ENCODE measurements around the gene C1orf87.
"Not testable (repeated sequence)": the region's sequence is repeated elsewhere in the genome, so short reads cannot be mapped to it uniquely, and the experiment has no call there.

C1orf87 gene

DNA sequence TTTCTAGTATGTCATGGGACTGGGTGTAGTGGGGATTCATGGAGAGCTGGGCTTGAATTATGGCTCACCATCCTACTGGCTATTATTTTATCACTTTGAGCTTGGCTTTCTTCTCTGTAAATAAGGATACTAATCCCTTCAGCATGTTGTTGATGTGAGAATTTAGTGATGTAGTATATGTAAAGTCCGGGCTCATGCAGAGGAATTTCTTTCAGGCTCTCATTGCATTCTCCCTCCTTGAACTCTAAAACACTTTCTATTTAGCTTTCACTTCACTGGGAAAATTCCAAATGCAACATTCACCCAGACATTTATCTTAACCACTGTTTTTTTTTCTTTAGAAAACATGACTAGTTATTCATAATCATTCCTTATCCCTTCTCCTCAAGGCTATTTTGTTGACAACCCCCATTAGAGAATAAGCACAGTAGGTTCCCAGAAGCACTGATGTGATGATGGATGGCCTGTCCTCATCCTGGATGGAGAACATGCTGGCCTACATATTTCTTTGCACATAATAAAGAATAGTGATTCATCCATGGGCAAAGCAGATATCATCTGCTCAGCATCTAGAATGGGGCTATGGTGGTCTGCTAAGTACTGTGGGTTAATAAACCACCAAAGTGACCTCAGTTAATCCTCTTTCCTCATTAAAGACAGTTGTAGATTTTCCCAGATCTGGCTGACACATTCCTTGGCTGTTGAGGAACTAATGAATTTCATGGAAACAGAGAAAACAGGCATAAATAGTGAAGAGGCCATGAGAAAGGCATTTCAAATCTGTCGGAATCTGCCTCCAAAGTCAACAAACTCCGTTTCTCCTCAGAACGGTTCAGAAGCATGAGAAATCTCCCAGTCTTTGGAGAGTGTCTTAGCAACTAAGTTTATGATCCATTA, 79.0 kb downstream of the C1orf87 start:
- DNase-seq (ENCODE audit: low spot score) = no peak

DNA sequence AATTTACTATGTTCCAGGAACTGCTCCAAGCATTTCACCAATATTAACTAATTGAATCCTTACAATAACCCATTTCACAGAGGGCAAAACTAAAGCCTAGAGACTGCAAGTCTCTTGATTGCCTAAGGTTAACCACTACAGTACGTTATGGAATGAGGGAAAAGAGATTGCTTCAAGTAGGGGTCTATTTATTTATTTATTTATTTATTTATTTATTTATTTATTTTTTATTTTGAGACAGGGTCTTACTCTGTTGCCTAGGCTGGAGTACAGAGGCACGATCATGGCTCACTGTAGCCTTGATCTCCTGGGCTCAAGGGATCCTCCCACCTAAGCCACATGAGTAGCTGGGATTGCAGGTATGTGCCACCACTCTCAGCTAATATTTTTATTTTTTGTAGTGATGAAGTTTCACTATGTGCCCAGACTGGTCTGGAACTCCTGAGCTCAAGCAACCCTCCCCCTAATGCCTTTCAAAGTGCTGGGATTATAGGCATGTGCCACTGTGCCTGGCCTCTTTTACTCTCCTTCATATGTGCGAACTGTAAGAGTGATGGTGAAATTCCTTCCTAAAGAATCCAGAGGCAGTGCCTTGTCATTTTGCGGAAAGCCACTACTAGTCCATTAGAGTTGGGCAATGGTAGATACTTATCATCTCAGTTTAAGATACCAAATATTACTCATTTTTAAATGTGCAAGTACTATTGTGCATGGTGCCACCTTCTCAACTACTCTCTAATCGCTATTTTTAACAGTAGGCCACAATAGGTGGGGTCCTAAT, 81.3 kb downstream of the C1orf87 start:
- no peak for DNase-seq (ENCODE audit: low spot score)

- no peak for DNase-seq (ENCODE audit: low spot score)
Observed at GRCh38 chr1:59990470-59990869, 83.1 kb downstream of the C1orf87 start.

- peak; percentile 18 for DNase-seq (ENCODE audit: low spot score)
Observed at GRCh38 chr1:59986516-59987310, 86.9 kb downstream of the C1orf87 start.

GRCh38 chr1:59985911-59986515, 87.6 kb downstream of the C1orf87 start:
- no peak for DNase-seq (ENCODE audit: low spot score)

DNA sequence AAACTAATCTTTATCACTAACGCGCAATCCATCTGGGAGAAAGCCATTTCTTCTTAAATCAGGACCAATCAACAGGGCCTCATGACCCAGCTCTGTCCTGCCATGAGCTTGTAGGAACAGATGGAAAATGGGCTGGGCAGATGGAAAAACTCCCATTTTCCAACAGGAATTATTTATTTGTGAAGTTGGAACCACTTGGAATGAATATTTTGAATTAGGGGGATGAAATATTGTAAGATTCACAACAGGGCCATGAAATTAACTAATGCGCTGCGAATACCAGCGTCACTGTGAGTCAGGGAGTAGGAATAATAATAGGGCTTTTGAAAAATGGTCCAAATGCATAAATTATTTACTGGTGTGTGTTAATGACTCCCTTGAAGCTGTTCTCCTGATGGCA, 93.9 kb downstream of the C1orf87 start:
- DNase-seq (ENCODE audit: low spot score) = no peak

DNA sequence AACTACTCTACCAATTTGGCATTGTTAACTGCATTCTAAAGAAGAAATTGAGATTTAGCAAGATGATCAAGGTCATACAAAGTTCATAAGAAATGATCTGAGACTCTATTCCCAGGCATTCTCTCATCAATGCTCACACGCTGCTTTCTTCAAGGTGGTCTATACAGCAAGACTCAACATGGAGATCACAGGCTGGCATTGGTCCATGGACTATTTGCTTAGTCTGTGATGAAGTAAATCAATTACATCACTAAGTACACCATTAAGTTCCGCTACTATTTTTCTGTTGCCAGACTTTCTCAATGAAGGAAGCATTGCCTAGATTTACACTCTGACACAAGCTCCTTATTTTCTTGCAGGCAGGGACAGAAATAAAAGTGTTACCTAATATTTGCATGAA, 95.1 kb downstream of the C1orf87 start:
- no peak for DNase-seq (ENCODE audit: low spot score)

GRCh38 chr1:59978026-59978425, 95.5 kb downstream of the C1orf87 start:
- DNase-seq (ENCODE audit: low spot score) = no peak

- no peak for DNase-seq (ENCODE audit: low spot score)
Observed at GRCh38 chr1:59977075-59977410, 96.5 kb downstream of the C1orf87 start.

DNA sequence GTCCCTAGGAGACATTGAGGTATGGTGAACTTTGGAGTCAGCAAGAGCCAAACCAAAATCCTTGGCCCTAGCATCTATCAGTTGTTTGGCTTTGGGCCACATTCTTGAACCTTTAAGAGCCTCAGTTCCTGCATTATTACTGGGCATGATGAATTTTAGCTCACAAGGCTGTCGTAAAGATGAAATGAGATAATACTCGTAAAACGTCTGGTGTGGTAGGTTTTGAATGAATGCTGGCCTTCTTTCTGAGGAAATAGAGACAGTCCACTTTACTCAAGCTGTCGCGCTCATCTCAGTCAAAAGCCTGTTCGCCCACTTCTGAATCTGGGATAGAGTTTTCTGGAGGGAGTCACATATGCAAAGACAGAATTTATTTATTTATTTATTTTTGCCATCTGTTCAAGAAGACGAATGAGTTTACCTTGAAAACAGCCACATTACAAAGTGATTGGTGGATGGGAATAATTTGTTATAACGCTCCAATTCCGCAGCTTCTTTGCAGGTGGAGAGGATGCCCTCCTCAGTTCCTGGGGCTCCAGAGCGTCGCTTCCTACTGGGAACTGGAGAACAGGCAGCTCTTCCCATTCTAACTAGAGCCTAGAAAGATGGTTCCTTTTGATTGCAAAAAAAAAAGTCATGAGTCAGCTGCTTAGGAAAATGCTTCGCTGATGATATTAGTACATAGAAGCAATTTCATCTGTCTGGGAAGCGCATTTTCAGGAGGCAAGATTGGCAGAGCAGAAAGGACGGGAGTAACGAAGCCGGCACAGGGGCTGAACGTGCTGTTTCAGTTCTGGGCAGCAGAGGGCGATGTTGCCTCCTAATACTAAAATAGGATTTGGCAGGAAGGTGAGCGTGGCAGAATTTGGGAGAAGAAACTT, 97.1 kb downstream of the C1orf87 start:
- DNase-seq (ENCODE audit: low spot score) = peak; percentile 52

DNA sequence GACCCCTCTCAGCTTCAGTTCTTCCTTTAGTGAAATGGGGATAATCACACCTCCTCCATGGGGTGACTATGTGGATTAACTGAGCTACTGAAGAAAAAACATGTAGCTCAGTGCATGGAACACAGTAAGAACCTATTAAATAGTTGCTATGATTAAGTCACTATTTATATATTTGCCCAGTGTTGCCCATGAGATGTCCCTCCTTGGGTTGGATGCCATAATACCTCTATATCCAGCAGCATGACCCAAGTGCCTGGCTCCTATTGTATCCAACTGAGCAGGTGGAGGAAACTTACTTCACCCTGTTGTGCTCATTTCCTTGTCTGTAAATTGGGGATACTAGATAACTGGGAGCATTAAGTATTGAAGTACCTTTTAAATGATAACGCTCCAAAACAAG, 99.9 kb downstream of the C1orf87 start:
- no peak for DNase-seq (ENCODE audit: low spot score)

DNA sequence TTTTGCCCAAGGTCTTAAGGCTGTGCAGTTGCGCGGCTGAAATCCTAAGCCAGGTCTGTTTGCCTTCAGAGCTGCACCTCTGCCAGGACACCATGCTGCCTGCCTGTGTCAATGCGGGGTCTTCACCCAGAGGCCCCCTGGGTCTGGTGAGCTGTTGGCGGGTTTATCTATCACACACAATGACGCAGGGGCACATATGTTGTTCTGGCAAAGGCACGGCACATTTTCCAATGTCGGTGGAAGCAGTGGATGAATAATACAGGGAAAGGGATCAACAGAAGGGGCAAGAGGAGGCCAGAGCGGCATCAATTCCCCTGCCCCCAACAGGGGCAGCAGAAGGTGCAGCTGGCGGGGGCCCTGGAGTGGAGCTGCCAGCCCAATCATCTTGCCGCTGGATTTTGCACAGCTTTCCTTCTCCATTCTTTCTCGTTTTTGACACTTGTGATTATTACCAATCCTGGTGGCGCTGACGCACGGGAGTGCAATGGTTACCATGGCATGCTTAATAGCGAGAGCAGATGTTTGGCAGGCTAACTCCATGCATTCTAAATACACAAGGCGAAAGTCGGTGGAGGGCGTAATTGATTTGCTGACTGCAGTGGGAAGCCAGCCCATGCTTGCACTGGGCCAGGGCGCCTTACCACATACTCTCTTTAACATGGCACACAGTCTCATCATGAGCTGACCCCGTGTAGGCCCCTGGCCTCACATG, 101.2 kb downstream of the C1orf87 start:
- no peak for DNase-seq (ENCODE audit: low spot score)

DNA sequence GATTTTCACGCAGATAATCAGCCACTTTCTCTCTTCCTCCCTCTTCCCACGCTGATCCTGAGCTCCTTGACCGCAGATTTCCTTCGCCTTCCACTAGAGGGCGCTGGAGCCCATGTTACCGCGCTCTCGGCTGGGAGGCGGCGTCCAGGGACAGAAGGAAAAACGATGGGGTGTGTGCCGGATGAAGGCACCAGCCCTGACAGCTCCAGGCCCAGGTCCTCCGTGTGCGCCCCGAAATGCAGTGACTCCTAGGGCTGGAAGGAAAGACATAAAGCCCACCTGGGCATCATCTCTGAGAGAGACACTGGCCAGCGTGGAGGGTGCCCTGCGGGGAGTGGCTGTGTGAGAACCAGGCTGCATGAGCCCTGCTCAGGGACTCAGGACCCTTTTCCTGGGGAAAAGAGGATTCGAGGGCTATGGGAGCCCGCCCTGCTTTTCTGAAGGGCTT, 102.1 kb downstream of the C1orf87 start:
- DNase-seq (ENCODE audit: low spot score) = peak; percentile 63

GRCh38 chr1:59969542-59970175, 103.9 kb downstream of the C1orf87 start:
- DNase-seq (ENCODE audit: low spot score) = not testable (repeated sequence)

DNA sequence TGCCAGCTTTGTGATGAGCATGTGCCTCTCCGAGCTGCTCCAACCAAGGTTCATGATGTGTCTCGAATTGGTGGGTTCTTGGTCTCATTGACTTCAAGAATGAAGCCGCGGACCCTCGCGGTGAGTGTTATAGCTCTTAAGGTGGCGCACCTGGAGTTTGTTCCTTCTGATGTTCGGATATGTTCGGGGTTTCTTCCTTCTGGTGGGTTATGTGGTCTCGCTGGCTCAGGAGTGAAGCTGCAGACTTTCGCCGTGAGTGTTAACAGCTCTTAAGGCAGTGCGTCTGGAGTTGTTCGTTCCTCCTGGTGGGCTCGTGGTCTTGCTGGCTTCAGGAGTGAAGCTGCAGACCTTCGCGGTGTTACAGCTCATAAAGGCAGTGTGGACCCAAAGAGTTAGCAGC, 104.8 kb downstream of the C1orf87 start:
- DNase-seq (ENCODE audit: low spot score) = not testable (repeated sequence)

GRCh38 chr1:59967780-59968179, 105.8 kb downstream of the C1orf87 start:
- DNase-seq (ENCODE audit: low spot score) = no peak

GRCh38 chr1:59967141-59967697, 106.4 kb downstream of the C1orf87 start:
- no peak for DNase-seq (ENCODE audit: low spot score)

DNA sequence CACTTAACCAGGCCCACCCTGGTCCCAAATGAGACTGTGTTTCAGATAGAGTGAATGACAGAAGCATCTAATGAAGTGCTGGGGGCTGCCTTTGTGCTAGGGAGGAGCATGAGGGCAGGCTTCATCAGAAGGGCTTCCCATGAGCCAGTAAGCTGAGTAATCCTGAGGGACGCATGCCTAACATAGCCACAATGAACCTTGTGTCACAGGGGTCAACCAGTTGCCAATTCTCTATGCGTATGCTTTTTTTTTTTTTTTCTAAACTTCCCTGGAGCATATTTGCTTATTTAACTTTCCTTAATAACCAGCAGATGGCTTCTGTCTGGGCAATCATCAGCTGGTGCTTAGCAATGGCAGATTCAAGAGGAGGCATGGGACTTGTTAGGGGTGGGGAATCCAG, 121.5 kb downstream of the C1orf87 start:
- no peak for DNase-seq (ENCODE audit: low spot score)

- DNase-seq (ENCODE audit: low spot score) = no peak
Observed at GRCh38 chr1:59949648-59950047, 123.9 kb downstream of the C1orf87 start.

DNA sequence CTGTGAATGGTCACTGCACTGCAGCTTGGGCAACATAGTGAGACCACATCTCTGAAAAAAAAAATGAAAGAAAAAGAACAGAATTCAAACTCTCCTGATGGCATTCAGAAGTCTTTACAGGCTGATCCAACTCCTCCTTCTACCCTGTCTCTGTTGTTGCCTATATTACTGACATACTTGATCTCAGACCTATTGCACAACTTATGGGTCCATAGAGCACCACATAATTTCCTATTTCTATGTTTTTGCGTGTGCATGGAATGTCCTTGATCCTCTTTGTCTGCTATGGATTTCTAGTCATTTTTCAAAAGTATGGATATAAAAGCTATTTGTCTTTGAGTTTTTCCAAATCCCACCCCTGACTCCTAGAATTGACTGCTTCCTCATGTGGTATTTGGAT, 124.6 kb downstream of the C1orf87 start:
- DNase-seq (ENCODE audit: low spot score) = no peak

Measured in SW480 (cell line).